IPS DF 6.9 (cell line): ENCODE results near the gene ECE2.

Source experiments
- DNase-seq: peaks from one replicate; pipeline ENCODE4 v3.0.0-alpha.2; 2013; ENCODE audit warnings: low read depth, low spot score
- H3K27ac ChIP-seq: one replicate; pipeline ENCODE4 v1.5.1; 2013; ENCODE audit warnings: low read length, control low read depth
- H3K27me3 ChIP-seq: 2 replicates; pipeline ENCODE4 v1.6.1; 2013; ENCODE audit warnings: mild to moderate bottlenecking, low read length; ENCODE audit not compliant: control insufficient read depth, insufficient read depth
- H3K36me3 ChIP-seq: 2 replicates; pipeline ENCODE4 v1.6.1; 2013; ENCODE audit warnings: low read length; ENCODE audit not compliant: control insufficient read depth, insufficient read depth
- H3K4me1 ChIP-seq: 2 replicates; pipeline ENCODE4 v1.6.1; 2013; ENCODE audit warnings: low read length; ENCODE audit not compliant: control insufficient read depth, insufficient read depth
- H3K4me3 ChIP-seq: 2 replicates; pipeline ENCODE4 v1.5.1; 2013; ENCODE audit warnings: mild to moderate bottlenecking, low read length
- H3K9me3 ChIP-seq: 2 replicates; pipeline ENCODE4 v1.6.1; 2013; ENCODE audit warnings: low read length, inconsistent platforms; ENCODE audit not compliant: control insufficient read depth, insufficient read depth
- WGBS: extraction: QIAGEN DNeasy Blood & Tissue Kit; methylation state at CpG from one replicate; pipeline ENCODE4 v1.1.7; 2013; ENCODE audit warnings: mixed read lengths, missing lambda C conversion rate; ENCODE audit not compliant: insufficient read length, insufficient coverage; 5-methylcytosine and 5-hydroxymethylcytosine counted together

ECE2 gene

GRCh38 chr3:184325269-184325668 is 49.4 kb downstream of the ECE2 start:
- no peaks in the 10 kb centered on the region for H3K9me3 ChIP-seq
- no peaks in the 10 kb centered on the region for H3K4me1 ChIP-seq
- H3K36me3 ChIP-seq = peaks cover 81% of the 10 kb centered on the region
- no peaks in the 10 kb centered on the region for H3K27me3 ChIP-seq
- H3K27ac ChIP-seq = no peak overlapping the region
- no CpG with 5 or more reads among the region's 13 CpGs for WGBS
- H3K4me3 ChIP-seq = no peak overlapping the region
- DNase-seq = no peak

DNA sequence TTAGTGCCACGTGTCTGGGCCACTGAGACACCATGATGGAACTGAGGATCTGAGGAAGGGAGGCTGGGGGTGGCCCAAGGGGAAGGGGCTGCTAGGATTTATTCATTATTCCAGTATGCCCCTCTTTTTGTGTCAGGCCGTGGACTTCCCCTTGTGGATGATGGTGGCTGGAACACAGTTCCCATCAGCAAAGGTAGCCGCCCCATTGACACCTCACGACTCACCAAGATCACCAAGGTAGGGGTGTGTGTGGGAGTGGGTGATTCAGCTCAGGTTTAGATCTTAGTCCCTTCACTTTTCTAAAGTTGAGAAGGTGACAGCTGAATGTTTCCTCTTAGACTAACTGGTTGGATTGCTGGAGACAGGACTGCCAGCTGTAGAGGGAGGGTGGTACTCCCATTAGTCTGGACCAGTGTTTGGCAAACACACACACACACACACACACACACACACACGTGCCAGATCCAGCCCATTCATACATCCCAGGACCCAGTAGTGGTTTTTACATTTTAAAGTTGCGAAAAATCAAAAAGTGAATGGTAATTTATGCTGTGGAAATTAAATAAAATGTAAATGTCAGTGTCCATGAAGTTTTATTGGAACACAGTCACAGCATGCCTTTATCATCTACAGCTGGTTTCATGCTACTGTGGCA is 50.0 kb downstream of the ECE2 start:
- Histone ChIP-seq H3K4me3 (no peak overlapping the region), H3K27ac (no peak overlapping the region), H3K36me3 (peaks cover 76% of the 10 kb centered on the region), H3K9me3 (no peaks in the 10 kb centered on the region), H3K27me3 (no peaks in the 10 kb centered on the region), H3K4me1 (no peaks in the 10 kb centered on the region)
- no CpG with 5 or more reads among the region's 6 CpGs for WGBS
- DNase-seq = no peak

DNA sequence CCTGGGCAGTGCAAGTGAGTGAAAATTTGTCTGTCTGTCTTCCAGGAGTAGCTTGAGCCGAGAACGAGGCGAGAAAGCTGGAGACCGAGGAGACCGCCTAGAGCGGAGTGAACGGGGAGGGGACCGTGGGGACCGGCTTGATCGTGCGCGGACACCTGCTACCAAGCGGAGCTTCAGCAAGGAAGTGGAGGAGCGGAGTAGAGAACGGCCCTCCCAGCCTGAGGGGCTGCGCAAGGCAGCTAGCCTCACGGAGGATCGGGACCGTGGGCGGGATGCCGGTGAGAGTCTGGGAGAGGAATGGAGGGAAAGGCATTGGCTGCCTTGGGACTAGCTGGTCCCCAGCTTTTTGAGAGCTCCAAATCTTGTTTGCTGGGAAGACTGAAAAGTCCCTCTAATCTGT is 51.3 kb downstream of the ECE2 start:
- no peak overlapping the region for H3K4me3 ChIP-seq
- peaks cover 77% of the 10 kb centered on the region for H3K36me3 ChIP-seq
- no peak overlapping the region for H3K27ac ChIP-seq
- H3K4me1 ChIP-seq = no peaks in the 10 kb centered on the region
- no peaks in the 10 kb centered on the region for H3K27me3 ChIP-seq
- no peak for DNase-seq
- no peaks in the 10 kb centered on the region for H3K9me3 ChIP-seq
- no CpG with 5 or more reads among the region's 21 CpGs for WGBS

DNA sequence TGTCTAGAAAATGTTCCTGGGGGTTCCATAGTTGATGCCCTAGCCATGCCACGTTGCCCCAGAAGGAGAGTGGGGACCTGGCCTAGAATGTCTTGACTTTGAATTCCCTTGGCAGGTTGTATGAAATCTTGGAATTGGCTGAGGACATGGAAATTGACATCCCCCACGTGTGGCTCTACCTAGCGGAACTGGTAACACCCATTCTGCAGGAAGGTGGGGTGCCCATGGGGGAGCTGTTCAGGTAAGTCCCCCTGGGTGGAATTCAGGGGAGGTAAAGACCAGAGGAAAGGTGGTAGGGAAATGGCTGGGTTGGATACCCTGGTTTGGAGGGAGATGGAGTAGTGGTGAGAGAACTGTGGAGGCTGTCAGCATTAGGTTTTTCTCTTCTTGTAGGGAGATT is 52.7 kb downstream of the ECE2 start:
- no peaks in the 10 kb centered on the region for H3K4me1 ChIP-seq
- DNase-seq = no peak
- no peaks in the 10 kb centered on the region for H3K27me3 ChIP-seq
- no peak overlapping the region for H3K27ac ChIP-seq
- H3K4me3 ChIP-seq = no peak overlapping the region
- no peaks in the 10 kb centered on the region for H3K9me3 ChIP-seq
- no CpG with 5 or more reads among the region's 3 CpGs for WGBS
- H3K36me3 ChIP-seq = peaks cover 76% of the 10 kb centered on the region

DNA sequence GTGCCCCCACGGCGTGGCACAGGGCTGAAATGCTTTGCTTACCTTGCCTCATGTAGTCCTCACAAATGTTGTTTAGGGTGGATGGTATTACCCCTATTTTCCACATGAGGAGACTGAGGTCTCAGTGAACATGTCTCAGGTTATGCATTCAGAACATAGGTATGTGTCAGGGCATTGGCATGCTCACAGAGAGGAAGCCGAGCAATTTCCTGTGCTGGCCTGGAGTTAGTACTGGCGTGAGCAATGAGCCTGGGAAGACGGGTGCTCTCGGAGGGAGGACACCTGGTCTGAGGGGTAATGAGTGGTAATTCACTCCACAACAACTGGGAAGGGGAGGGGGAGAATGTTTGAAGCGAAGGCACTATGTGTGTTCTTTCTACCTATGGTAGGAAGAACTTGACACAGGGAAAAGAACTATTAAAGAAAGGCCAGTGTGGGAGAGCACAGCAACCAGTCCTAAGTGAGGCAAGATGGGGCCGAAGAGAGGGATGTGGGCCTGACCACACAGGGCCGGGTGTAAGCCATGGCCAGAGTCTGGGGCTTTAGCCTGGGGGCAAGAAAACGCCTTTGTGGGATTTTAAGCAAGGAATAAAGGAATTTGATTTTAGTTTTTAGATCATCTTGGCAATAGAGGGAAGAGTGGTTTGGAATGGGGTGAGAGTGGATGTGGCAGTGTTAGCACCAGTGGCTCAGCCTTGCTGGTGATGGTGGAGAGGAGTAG is 56.7 kb downstream of the ECE2 start:
- Histone ChIP-seq H3K9me3 (no peaks in the 10 kb centered on the region), H3K36me3 (peaks cover 47% of the 10 kb centered on the region), H3K4me1 (peaks cover 3% of the 10 kb centered on the region; the same call in 1 of the 2 replicates), H3K4me3 (no peak overlapping the region), H3K27ac (no peak overlapping the region), H3K27me3 (no peaks in the 10 kb centered on the region)
- WGBS = no CpG with 5 or more reads among the region's 10 CpGs
- DNase-seq = no peak

DNA sequence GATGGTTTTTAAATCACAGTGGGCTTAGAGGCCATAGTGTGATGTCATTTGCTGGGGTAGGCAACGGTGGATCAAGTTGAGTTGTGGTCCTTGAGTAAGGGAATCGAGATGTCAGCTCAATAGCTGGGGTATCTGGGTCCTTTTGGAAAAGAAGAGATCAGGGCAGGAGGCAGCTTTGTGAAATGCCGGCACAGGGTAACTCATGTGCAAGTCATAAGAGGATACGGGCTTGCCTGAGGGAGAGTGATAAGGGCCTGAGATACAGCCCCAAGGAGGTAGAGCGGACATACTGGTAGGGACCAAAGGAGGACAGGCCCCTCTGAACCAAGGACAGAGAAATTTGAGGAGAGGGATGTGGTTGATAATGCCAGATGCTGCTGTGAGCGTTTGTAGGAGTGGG is 57.4 kb downstream of the ECE2 start:
- Histone ChIP-seq H3K4me3 (no peak overlapping the region), H3K4me1 (peaks cover 3% of the 10 kb centered on the region; the same call in 1 of the 2 replicates), H3K9me3 (no peaks in the 10 kb centered on the region), H3K36me3 (peaks cover 43% of the 10 kb centered on the region), H3K27ac (no peak overlapping the region), H3K27me3 (no peaks in the 10 kb centered on the region)
- WGBS = no CpG with 5 or more reads among the region's 6 CpGs
- DNase-seq = no peak

- Histone ChIP-seq H3K36me3 (peaks cover 38% of the 10 kb centered on the region), H3K4me1 (peaks cover 3% of the 10 kb centered on the region; the same call in 1 of the 2 replicates), H3K4me3 (no peak overlapping the region), H3K9me3 (no peaks in the 10 kb centered on the region), H3K27ac (no peak overlapping the region), H3K27me3 (no peaks in the 10 kb centered on the region)
- no peak for DNase-seq
- 100% methylated on average over 1 of the region's 3 CpGs for WGBS
Measured at GRCh38 chr3:184333700-184334099, 57.9 kb downstream of the ECE2 start.

DNA sequence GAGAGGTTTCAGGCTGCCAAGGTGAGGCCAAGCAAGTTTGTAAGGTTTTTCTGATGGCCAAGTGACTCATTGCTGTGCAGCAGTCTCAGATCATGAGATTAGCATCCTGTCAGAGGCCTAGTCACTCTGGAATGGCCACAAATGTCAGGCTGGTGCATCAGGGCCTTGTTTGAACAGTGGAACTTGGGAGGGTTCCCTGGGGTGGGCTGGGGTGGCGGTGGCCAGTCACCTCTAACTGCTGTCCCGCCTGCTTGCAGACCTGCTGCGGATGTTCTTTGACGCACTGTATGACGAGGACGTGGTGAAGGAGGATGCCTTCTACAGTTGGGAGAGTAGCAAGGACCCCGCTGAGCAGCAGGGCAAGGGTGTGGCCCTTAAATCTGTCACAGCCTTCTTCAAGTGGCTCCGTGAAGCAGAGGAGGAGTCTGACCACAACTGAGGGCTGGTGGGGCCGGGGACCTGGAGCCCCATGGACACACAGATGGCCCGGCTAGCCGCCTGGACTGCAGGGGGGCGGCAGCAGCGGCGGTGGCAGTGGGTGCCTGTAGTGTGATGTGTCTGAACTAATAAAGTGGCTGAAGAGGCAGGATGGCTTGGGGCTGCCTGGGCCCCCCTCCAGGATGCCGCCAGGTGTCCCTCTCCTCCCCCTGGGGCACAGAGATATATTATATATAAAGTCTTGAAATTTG is 58.8 kb downstream of the ECE2 start:
- no peaks in the 10 kb centered on the region for H3K9me3 ChIP-seq
- H3K27ac ChIP-seq = no peak overlapping the region
- H3K27me3 ChIP-seq = no peaks in the 10 kb centered on the region
- WGBS = no CpG with 5 or more reads among the region's 15 CpGs
- no peak overlapping the region for H3K4me3 ChIP-seq
- peaks cover 34% of the 10 kb centered on the region for H3K36me3 ChIP-seq
- H3K4me1 ChIP-seq = peaks cover 6% of the 10 kb centered on the region
- DNase-seq = no peak

- Histone ChIP-seq H3K4me3 (no peak overlapping the region; the same call in 1 of the 2 replicates), H3K9me3 (no peaks in the 10 kb centered on the region), H3K36me3 (peaks cover 34% of the 10 kb centered on the region), H3K27ac (no peak overlapping the region), H3K4me1 (peaks cover 6% of the 10 kb centered on the region), H3K27me3 (no peaks in the 10 kb centered on the region)
- WGBS = no CpG with 5 or more reads among the region's 4 CpGs
- DNase-seq = no peak
Measured at GRCh38 chr3:184335291-184335660, 59.5 kb downstream of the ECE2 start.

GRCh38 chr3:184335661-184336546 is 60.1 kb downstream of the ECE2 start:
- Histone ChIP-seq H3K4me3 (peak overlapping the region; percentile 91), H3K36me3 (peaks cover 32% of the 10 kb centered on the region), H3K27me3 (no peaks in the 10 kb centered on the region), H3K4me1 (peaks cover 6% of the 10 kb centered on the region), H3K9me3 (no peaks in the 10 kb centered on the region), H3K27ac (no peak overlapping the region)
- no CpG with 5 or more reads among the region's 77 CpGs for WGBS
- peak; percentile 72 for DNase-seq
